ENCODE results near the gene STAG2. TPM values are rescaled to one million over a fixed set of nuclear protein-coding genes. Genes with fewer than 3 reads are reported as not detected.

The STAG2 gene
- total RNA-seq, 3 donors from 2014 or later: 79.2 to 114 (median 83.2) TPM

GRCh38 chrX:124010566-124010965 is 49.1 kb downstream of the STAG2 start:
- TF ChIP-seq POLR2AphosphoS5 (IDR thresholded peaks at IDR 0.05) (no peak), POLR2A (IDR thresholded peaks at IDR 0.05) (no peak), CTCF (IDR thresholded peaks at IDR 0.05) (no peak)
- DNase-seq (ENCODE audit: low spot score in 2 of 2): no peak
- H3K4me1 ChIP-seq: no peaks in the 10 kb centered on the region
- intact Hi-C loops (cut with DNase I; ENCODE audit: low total_unique reads): no loop called here
- peaks cover 0 to 8% of the 10 kb centered on the region in 2 donors for H3K27me3 ChIP-seq
- no peaks in the 10 kb centered on the region for H3K36me3 ChIP-seq
- no peak overlapping the region for H3K27ac ChIP-seq
- H3K4me3 ChIP-seq: no peak overlapping the region
- no peaks in the 10 kb centered on the region for H3K9me3 ChIP-seq

GRCh38 chrX:124015721-124016120 is 54.2 kb downstream of the STAG2 start:
- no peak for DNase-seq (ENCODE audit: low spot score in 2 of 2)
- Histone ChIP-seq H3K27me3 (peaks cover 0 to 8% of the 10 kb centered on the region in 2 donors), H3K27ac (no peak overlapping the region), H3K36me3 (no peaks in the 10 kb centered on the region), H3K9me3 (no peaks in the 10 kb centered on the region), H3K4me3 (no peak overlapping the region), H3K4me1 (no peaks in the 10 kb centered on the region)
- intact Hi-C loops (cut with DNase I; ENCODE audit: low total_unique reads): loop anchor here (2.0 kb wide), 1 partner anchor 25 kb away; no protein-coding TSS in a partner anchor
- TF ChIP-seq POLR2A (IDR thresholded peaks at IDR 0.05) (no peak), CTCF (IDR thresholded peaks at IDR 0.05) (no peak), POLR2AphosphoS5 (IDR thresholded peaks at IDR 0.05) (no peak)

- intact Hi-C loops (cut with DNase I; ENCODE audit: low total_unique reads): no loop called here
- H3K4me1 ChIP-seq: no peaks in the 10 kb centered on the region
- H3K9me3 ChIP-seq: no peaks in the 10 kb centered on the region
- no peak for DNase-seq (ENCODE audit: low spot score in 2 of 2)
- H3K27ac ChIP-seq: no peak overlapping the region
- TF ChIP-seq POLR2A (IDR thresholded peaks at IDR 0.05) (no peak), POLR2AphosphoS5 (IDR thresholded peaks at IDR 0.05) (no peak), CTCF (IDR thresholded peaks at IDR 0.05) (no peak)
- H3K36me3 ChIP-seq: no peaks in the 10 kb centered on the region
- no peak overlapping the region for H3K4me3 ChIP-seq
- H3K27me3 ChIP-seq: peaks cover 0 to 3% of the 10 kb centered on the region in 2 donors
Measured at GRCh38 chrX:124016825-124017224, 55.3 kb downstream of the STAG2 start.

GRCh38 chrX:124018023-124018422 is 56.5 kb downstream of the STAG2 start:
- DNase-seq (ENCODE audit: low spot score in 2 of 2): no peak
- Histone ChIP-seq H3K27ac (no peak overlapping the region), H3K9me3 (no peaks in the 10 kb centered on the region), H3K36me3 (no peaks in the 10 kb centered on the region), H3K4me1 (no peaks in the 10 kb centered on the region), H3K27me3 (no peaks in the 10 kb centered on the region), H3K4me3 (no peak overlapping the region)
- TF ChIP-seq CTCF (IDR thresholded peaks at IDR 0.05): no peak
- no peak for TF ChIP-seq POLR2AphosphoS5 (IDR thresholded peaks at IDR 0.05)
- TF ChIP-seq POLR2A (IDR thresholded peaks at IDR 0.05): no peak
- intact Hi-C loops (cut with DNase I; ENCODE audit: low total_unique reads): no loop called here

- TF ChIP-seq CTCF (IDR thresholded peaks at IDR 0.05) (no peak), POLR2AphosphoS5 (IDR thresholded peaks at IDR 0.05) (no peak), POLR2A (IDR thresholded peaks at IDR 0.05) (no peak)
- no peaks in the 10 kb centered on the region for H3K4me1 ChIP-seq
- H3K4me3 ChIP-seq: no peak overlapping the region
- no peak overlapping the region for H3K27ac ChIP-seq
- H3K27me3 ChIP-seq: no peaks in the 10 kb centered on the region
- DNase-seq (ENCODE audit: low spot score in 2 of 2): no peak
- intact Hi-C loops (cut with DNase I; ENCODE audit: low total_unique reads): no loop called here
- no peaks in the 10 kb centered on the region for H3K36me3 ChIP-seq
- no peaks in the 10 kb centered on the region for H3K9me3 ChIP-seq
Measured at GRCh38 chrX:124023838-124024238, 62.3 kb downstream of the STAG2 start.

Data from breast epithelium (tissue), 4 donors.